NCI-H128 (cell line): ENCODE data around the gene ZNF823.

ENCODE experiments used
- DNase-seq: peaks from one replicate; lab custom pipeline; 2025; ENCODE audit not compliant: unreplicated experiment; lab: John Stamatoyannopoulos, UW

ZNF823 gene

DNA sequence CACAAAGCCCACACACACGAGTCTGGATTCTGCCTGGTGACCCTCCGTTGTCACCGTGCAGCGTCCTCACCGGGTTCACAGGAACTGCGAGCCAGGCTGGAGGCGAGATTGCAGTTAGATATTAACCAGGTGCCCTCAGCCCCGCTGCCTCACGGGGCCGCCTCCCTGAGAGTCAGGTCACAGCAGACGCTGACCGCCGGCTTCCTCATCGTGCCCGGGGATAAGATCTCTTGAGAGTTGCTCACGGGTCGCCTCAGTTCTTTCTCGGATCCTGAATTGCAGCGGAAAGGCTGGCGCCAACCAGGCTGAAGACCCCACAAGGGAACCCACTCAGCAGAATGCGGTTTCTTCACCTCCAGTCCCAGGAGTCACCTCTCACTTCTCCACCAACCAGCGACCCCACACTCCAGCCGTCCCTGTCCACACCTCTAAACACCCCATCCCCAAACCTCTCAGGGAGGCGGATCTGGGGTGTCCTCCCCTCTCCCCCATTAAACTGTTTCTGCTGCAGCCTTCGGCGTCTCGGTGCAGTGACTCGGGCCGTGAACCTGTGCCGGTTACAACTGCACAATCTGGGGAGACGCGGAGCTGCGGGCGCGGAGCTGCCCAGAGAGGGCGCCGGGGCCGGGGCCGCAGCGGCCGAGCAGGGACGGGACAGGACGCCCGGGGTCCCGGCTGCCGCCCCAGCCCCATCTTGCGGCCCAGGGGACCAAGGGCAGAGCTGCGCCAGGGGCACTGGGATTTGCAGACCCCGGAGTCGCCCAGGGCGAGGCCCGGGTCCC is 591 bp downstream of the ZNF823 start:
- no peak for DNase-seq

DNA sequence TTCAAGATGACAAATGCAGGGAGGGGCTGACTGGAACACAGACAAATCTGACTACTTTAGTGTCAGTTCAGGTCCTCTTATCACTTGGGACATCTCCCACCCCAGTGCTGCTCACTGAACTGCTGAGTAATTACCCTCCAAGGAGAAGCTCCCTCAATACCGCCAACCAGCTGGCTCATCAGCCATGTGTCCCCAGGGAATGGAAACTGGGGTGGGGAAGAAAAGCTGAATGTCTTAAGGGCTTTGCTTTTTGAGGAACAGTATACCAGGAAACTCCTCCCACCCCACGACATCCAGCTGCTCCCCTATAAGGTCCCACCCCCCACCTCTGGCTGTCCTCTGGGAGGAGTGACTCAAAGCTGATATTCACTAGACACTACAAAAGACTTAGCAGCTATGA is 2.0 kb downstream of the ZNF823 start:
- DNase-seq = no peak

DNA sequence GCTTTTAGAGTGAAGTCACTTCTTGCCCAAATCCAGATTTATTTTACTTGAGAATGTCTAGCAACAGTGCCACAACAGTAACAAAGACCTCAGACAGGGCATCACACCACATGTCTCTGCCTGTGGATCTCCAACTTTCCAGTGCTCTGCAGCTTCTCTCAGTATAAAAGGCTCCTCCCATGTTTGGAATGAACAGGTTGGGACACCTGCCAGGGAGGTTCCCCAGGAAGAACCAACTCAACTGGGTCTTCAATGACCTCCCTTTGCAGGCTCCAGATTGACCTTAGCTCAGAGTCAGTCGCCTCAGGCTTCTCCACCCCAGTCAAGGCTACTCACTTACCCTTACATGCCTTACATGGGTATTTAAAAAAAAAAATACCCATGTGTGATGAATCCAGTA is 3.4 kb downstream of the ZNF823 start:
- DNase-seq = no peak

DNA sequence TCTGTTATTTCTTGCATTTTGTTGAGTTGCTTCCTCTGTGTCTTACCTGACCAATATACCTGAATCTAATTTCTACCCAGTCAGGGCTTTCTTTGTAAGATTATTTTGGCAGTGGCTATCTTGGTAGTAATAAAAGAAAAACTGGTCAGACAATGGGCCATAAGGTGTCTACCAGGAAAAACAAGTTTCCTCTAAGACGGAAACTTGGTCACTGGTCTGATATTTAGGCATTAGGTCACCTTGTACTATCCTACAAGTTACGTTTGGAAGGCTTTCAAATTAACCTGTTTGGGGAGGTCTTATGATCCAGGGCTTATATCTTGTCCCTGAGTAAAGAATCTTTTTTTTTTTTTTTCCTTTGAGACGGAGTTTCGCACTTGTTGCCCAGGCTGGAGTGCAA is 9.2 kb downstream of the ZNF823 start:
- DNase-seq = no peak

DNA sequence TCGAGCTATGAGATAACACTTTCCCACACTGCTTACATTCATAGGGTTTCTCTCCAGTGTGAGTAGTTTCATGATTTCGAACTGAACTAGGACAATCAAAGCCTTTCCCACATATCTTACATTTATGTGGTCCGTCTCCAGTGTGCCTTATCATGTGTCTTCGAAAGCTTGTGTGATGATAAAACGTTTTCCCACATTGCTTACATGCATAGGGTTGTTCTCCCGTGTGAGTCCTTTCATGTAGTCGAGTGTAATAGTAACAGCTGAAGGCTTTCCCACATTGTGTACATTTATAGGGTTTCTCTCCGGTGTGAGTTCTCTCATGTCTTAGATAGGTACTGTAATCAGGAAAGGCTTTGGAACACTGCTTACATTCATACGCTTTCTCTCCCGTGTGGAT is 16.3 kb downstream of the ZNF823 start:
- no peak for DNase-seq

DNA sequence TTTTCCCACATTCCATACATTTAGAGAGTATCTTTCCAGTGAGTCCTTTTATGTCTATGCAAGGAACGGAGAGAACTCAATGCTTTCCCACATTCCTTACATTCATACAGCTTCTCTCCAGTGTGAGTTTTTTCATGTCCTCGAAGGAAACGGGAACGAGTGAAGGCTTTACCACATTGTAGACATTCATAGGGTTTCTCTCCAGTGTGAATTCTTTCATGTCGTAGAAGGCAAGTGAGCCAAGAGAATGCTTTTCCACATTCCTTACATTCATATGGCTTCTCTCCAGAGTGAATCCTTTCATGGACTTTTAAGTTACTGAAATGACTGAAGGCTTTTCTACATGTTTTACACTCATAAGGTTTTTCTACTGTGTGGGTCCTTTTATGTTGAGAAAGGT is 17.1 kb downstream of the ZNF823 start:
- DNase-seq = no peak

DNA sequence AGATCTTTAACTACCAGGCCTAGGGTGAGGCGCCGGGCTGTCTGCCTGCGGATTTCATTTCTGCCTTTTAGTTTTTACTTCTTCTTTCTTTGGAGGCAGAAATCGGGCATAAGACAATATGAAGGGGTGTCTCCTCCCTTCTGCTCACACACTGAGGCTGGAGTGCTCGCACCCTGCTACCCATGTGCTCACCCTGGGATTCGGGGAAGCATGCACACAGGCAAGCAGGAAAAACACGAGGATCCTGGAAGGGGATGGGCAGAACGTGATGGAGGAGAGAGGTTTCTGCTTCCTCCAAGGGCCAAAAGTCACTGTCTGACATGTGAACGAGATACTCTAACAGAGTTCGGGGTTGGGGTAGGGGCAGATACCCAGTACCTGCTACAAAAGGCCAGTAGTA is 28.4 kb downstream of the ZNF823 start:
- DNase-seq = no peak

DNA sequence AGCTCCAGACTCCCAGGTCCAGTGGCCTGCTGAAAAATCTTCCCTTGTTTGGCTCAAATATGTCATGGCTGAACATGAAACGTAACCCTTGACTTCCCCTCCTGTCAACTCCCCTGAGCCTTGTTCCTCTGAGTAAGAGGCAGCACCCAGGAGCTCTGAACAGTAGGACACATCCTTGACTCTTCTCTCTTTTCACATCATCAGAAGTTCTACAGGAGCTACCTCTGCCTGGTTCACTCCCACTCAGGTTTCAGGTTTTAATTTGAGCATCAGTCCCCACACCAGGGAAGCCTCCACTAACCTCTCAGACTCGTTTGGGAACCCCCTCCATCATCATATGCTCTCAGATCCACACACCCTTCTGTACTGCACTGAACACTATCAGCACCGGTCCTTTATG is 30.3 kb downstream of the ZNF823 start:
- DNase-seq = no peak

DNA sequence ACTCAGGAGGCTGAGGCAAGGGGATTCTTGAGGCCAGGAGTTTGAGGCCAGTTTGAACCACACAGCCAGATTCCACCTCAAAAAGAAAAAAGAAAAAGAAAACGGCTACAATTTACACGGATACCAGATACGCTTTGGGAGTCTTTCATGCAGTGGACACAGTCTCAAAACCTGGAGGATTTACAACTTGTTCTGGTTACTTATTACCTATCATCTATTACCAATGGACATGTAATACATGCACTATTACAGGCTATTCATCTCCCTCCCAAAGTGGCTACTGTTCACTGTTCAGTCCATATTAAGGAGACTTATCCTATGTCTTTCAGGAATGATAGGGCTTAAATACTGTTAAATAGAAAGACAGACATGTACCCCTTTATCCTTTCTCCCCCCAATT is 33.3 kb downstream of the ZNF823 start:
- no peak for DNase-seq

DNA sequence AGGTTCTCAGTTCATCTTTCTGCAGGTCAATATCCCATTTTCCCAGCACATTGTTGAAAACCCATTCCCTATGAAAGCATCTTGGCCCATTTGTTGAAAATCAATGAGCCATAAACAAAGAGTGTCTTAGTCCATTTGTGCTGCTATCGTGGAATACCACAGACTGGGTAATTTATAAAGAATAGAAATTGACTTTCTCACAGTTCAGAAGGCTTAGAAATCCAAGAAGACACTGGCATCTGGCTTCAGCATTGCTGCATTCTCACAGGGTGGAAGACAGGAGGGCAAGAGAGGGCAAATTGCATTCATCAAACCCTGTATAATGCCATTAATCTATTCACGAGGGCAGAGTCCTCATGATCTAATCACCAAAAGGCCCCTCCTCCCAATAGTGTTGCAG is 34.1 kb downstream of the ZNF823 start:
- no peak for DNase-seq

DNA sequence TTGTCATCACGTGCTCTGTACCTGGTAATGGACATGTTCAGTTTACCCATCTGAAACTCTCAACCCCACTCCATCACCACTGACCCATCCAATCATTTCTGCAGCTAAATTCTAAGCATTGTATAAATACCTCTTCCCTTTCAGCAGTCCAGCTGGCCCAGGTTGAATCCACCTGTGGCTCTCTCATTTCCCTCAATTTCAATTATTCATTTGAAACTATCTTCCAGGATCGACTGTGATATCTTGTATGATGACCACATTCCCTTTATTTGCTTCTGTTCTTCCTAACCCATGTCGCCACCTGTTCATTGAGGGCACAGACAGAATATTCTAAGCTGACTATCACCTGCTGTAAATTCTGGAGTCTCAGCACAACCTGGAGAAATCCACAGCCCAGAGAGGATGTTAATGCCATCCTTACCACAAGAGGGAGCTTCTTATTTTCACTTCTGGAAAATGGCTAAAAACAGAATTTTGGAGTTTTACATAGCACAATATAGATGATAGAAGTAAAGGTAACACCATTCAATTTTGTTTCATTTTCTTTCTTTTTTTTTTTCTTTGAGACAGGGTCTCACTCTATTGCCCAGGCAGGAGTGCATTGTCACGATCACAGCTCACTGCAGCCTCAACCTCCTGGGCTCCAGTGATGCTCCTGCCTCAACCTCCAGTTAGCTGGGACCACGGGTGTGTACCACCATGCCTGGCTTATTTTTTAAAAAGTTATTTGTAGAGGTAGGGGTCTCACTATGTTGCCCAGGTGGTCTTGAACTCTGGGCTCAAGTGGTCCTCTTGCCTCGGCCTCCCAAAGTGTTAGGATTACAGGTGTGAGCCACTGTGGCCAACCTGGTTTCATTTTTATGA is 38.6 kb downstream of the ZNF823 start:
- no peak for DNase-seq

DNA sequence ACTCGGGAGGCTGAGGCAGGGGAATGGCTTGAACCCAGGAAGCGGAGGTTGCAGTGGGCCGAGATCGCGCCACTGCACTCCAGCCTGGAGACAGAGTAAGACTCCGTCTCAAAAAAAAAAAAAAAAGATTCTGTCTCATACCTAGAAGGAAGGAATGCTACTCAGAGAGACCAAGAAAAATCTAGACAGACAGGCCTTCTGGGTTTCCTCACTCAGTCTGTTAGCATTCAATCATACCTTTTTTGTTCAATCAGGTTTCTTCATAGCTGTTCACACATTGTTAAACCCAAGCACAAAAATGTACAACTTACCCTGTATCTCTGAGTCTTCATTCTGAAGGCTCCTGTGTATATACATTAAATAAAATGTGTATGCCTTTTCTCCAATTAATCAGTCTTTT is 40.5 kb downstream of the ZNF823 start:
- no peak for DNase-seq

DNA sequence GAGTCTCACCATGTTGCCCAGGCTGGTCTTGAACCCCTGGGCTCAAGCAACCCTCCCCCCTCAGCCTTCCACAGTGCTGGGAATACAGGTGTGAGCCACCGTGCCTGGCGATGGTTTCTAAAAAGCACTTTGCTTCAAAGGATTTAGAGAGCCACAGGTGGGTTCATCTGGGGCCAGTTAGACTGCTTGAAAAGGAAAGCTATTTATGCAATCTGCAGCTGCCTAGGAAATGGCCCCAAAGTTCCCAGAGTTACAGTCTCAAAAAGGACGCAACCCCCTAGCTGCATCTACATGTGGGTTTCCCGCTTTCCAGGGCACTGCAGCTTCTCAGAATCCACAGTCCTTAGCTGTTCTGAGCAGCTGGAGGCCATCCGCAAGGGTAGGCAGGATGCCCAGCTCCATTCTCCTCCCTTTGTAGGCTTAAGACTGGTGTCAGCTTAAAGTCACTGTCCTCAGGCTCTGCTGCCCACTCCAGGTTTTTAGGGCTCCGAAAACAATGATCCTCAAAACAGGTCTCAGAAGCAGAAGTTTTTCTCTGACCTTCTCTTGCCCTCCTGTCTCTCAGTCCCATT is 41.4 kb downstream of the ZNF823 start:
- no peak for DNase-seq

DNA sequence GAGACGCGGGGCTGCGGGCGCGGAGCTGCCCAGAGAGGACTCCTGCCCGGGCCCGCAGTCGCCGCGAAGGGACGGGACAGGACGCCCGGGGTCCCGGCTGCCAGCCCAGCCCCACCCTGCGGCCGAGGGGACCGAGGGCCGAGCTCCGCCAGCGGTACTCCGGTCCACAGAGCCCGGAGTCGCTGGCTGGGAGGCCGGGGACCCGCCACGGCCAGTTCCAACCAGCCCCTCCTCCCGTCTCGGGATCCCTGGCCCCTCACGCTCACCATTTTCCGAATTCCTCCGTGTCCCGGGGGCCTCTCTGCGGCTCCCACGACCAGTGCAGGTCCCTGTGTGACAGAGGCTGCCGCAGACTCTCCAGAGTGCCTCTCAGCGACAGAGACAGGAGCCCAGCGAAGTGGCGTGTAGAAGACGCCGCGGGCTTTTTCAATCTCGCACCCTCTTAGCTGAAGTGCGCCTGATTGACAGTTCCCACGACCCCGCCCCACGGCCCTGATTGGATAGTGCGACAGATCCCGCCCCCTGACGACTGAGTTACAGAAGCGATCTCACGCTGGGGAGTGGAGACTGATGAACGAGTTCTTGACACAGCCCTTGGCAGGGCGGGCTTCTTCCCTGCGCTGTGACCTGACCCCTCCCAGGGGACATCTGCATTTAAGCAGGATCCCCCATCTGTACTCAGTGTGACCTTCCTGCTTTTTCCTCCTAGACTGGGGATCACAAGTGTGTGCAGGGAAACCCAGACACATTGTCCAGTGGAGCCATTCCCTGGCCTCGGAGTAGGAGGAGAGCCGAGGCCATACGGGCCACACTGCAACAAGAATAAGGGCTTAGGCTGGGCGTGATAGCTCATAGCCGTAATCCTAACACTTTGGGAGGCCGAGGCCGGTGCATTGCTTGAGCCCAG is 44.0 kb downstream of the ZNF823 start:
- peak; percentile 91 for DNase-seq

DNA sequence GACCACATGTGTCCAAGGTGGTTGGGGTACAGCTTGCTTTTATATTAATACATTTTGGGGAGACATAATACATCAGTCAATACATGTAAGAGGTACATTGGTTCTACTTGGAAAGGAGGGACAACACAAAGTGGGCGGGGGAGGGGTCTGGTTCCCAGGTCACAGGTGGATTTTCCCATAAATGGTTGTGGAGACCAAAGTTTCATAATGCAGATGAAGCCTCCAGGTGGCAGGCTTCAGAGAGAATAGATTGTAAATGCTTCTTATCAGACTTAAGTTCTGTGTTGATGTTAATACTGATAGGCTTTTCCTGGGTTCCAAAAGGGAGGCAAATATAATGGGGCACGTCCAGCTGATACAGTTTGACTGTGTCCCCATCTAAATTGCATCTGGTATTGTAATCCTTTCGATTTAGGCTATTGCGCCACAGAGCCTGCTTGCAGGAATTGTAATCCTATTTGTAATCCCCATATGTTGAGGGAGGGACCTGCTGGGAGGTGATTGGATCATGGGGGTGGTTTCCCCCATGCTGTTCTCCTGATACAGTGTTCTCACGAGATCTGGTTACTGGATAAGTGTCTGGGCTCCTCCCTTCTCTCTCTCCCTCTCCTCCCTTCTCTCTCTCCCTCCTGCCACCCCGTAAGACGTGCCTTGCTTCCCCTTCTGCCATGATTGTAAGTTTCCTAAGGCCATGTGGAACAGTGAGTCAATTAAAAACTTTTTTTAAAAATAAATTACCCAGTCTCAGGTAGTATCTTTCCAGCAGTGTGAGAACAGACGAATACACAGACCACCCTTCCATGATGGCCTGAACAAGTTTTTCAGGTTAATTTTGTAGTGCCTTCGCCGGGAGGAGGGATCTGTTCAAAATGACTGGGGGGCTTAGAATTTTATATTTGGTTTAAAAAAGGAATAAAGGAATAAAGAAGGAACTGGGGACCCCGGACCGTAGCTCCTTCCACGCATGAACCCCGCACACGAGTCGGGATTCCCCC is 44.9 kb downstream of the ZNF823 start:
- DNase-seq = no peak

DNA sequence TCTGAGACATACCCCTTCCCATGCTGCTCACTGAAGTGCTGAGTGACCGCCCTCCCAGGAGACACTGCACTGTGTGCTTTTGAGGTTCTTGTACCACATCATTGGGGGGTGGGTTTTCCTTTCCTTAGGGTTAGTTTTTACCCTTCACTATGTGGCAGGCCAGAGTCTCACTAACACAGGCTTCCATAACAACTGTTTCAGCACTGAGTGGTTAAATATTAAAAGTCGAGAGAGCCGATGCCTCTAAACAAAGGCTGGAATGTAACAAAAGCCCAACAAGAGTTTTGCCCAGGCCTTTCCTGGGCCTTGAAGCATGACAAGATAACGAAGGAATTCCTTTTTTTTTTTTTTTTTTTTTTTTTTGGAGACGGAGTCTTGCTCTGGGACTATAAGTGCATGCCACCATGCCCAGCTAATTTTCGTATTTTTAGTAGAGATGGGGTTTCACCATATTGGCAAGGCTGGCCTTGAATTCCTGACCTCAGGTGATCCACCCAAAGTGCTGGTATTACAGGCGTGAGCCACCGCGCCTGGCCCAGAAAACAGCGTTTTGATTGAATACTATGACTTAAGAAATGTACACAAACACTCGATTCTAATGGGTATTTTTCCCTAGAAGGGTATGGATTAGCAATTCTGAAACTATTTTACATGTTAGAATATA is 46.5 kb downstream of the ZNF823 start:
- no peak for DNase-seq

DNA sequence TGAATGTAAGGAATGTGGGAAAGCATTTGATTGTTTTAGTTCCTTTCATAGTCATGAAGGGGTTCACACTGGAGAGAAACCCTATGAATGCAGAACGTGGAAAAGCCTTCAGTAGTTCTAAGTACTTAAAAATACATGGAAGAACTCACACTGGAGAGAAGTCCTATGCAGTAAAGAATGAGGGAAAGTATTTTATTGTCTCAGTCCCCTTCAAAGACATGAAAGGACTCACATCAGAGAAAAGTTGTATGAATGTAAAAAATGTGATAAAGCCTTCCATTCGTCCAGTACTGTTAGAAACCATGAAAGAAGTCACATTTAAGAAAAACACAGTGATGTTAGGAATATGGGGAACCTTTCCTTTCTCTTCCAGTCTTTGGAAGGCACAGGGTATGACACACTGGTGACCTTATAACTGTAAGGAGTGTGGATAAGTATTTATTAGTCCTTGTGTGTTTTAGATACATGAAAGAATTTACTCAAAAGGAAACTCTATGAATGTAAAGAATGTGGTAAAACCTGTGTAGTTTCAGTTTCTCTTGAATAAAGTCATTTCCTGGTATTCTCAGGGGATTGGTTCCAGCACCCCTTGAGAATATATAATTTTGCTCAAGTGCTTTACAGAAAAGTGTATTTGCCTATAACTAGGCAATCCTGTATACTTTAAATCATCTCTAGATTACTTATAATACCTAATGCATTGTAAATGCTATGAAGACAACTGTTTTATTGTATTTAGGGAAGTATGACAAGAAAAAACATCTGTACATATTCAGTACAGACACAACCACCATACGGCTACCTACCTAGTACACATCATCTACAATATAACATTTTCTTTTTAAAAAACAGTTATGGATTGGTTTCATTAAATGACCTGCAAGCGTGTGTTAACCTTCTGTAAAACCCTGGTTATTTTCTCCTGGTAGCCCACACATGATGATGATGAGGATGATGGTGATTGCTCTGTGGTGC is 52.8 kb downstream of the ZNF823 start:
- no peak for DNase-seq

DNA sequence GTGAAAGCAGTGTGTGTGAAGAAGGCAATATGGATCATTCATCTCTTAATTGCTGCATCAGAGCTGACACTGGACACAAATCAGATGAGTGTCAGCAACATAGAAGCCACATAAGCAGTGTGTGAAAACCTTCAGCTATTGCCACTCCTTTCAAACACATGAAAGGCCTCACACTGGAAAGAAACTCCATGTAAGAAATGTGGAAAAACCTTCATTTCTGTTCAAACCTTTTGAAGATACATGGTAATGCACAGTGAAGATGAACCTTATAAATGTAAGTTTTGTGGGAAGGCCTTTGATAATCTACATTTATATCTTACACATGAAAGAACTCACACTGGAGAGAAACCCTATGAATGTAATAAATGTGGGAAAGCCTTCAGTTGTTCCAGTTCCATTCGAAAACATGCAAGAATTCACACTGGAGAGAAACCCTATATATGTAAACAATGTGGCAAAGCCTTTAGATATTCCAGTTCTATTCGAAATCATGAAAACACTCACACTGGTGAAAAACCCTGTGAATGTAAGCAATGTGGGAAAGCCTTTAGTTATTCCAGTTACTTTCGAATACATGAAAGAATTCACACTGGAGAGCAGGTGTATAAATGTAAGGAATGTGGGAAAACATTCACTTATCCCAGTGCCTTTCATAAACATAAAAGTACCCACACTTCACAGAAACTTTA is 53.6 kb downstream of the ZNF823 start:
- no peak for DNase-seq
